Activated CD8-positive, alpha-beta memory T cell treated with anti-CD3 and anti-CD28 coated beads for 36 hours (primary cell): ENCODE results near the gene ZSWIM9. TPM values are rescaled to one million over a fixed set of nuclear protein-coding genes. Genes with fewer than 3 reads are reported as not detected.

Source experiments
- CTCF ChIA-PET: fragments of 350-600 bp; sonication (Branson Sonifier 250); formaldehyde crosslinking; loops from one replicate; lab custom pipeline; 2021; ENCODE audit warnings: antibody characterized with exemption; lab: Charles Lee
- POLR2A ChIA-PET: fragments of 350-600 bp; sonication (Branson Sonifier 250); formaldehyde crosslinking; loops from one replicate; lab custom pipeline; 2021; ENCODE audit warnings: antibody characterized with exemption; lab: Charles Lee
- total RNA-seq, 2 experiments: library from RNA; stranded (reverse); gene quantifications; one replicate each; pipeline ENCODE4 v1.2.3, GENCODE V29; 2021

Gene ZSWIM9
- total RNA-seq, 2 experiments from 2014 or later = 8.7 to 9.1 TPM

- CTCF ChIA-PET = interaction anchor here (3.2 kb wide), 1 partner anchor 13 kb away, joined by 10 read pairs; no protein-coding TSS in a partner anchor
- POLR2A ChIA-PET = interaction anchor here (0.6 kb wide), 1 partner anchor 57 kb away, joined by 3 read pairs; no protein-coding TSS in a partner anchor
Observed at GRCh38 chr19:48247212-48247611, 76.7 kb downstream of the ZSWIM9 start.

Other genes with a start within 250 kb of the ZSWIM9 start
- gene BSPH1, start 178.5 kb upstream of the ZSWIM9 start, total RNA-seq = not detected
- gene ELSPBP1, start 176.0 kb upstream of the ZSWIM9 start, total RNA-seq = not detected
- gene CABP5, start 126.6 kb upstream of the ZSWIM9 start, total RNA-seq = not detected
- gene PLA2G4C, start 59.9 kb upstream of the ZSWIM9 start, total RNA-seq = 1 to 10 TPM; 1.9 to 3.4 TPM
- 100 to 1,000 TPM; 136 TPM for gene LIG1, start 336 bp upstream of the ZSWIM9 start, total RNA-seq
- 100 to 1,000 TPM; 123 to 125 TPM for gene CARD8, start 85.2 kb downstream of the ZSWIM9 start, total RNA-seq
- gene ZNF114, start 99.4 kb downstream of the ZSWIM9 start, total RNA-seq = under 1 TPM; 0.21 to 0.38 TPM
- 100 to 1,000 TPM; 227 to 244 TPM for gene EMP3, start 154.9 kb downstream of the ZSWIM9 start, total RNA-seq
- 10 to 100 TPM; 12.7 to 14.1 TPM for gene TMEM143, start 193.3 kb downstream of the ZSWIM9 start, total RNA-seq
- not detected for gene SYNGR4, start 193.7 kb downstream of the ZSWIM9 start, total RNA-seq
- gene KDELR1, start 220.9 kb downstream of the ZSWIM9 start, total RNA-seq = 10 to 100 TPM; 78.5 to 80.5 TPM
- gene GRIN2D, start 223.0 kb downstream of the ZSWIM9 start, total RNA-seq = under 1 TPM; 0.15 to 0.17 TPM